Mucosa of descending colon (tissue), 3 donors: ENCODE measurements around the gene GNB1L. TPM values are rescaled to one million over a fixed set of nuclear protein-coding genes. Genes with fewer than 3 reads are reported as not detected.
"Not testable (repeated sequence)": the region's sequence is repeated elsewhere in the genome, so short reads cannot be mapped to it uniquely, and the experiment has no call there.

Experiments
- ATAC-seq: fragments of 200-7000 bp; cut with Tn5 transposase; one replicate; pipeline ENCODE4 v1.9.1; 2020; ENCODE audit warnings: mild to moderate bottlenecking, moderate library complexity
- DNase-seq, 3 donors: peaks; one replicate each; pipeline ENCODE4 v3.0.0-alpha.2; 2020
- H3K36me3 ChIP-seq: fragments of 200-600 bp; one replicate; pipeline ENCODE4 v1.8.0; 2021; ENCODE audit warnings: low read depth, mild to moderate bottlenecking
- H3K4me1 ChIP-seq: fragments of 200-600 bp; one replicate; pipeline ENCODE4 v1.8.0; 2021; ENCODE audit warnings: low read depth, mild to moderate bottlenecking
- H3K4me3 ChIP-seq: fragments of 200-600 bp; one replicate; pipeline ENCODE4 v1.8.0; 2021; ENCODE audit warnings: mild to moderate bottlenecking
- H3K9me3 ChIP-seq: fragments of 200-600 bp; one replicate; pipeline ENCODE4 v1.8.0; 2021; ENCODE audit warnings: mild to moderate bottlenecking
- CTCF ChIP-seq: fragments of 200-600 bp; IDR thresholded peaks from one replicate; pipeline ENCODE4 v1.8.0; 2022; ENCODE audit warnings: antibody characterized with exemption, mild to moderate bottlenecking
- intact Hi-C, 2 donors: fragments of 100-400 bp; cut with DNase I in 1 of 2; cut with micrococcal nuclease in 1 of 2; formaldehyde crosslinking; loops; one replicate each; pipeline versions ENCODE4 v1.11.0 to v1.11.1; 2022; cut with DNase I, micrococcal nuclease
- total RNA-seq, 3 donors: library from RNA; stranded (reverse); fragmentation: NEBNext Ultra II Directional in 2 of 3; extraction: Animal tissue kit (Norgen Biotek cat#: 25700) in 2 of 3; gene quantifications; one replicate each; pipeline versions ENCODE4 v1.2.1 to v1.2.4, GENCODE V29; 2021 to 2023
- donor health status: DM: no; HTN: no; CAD: no; lungs with moderate emphysema.
- donor health status: DM: no; HTN: no; CAD: no.
- donor health status: DM: no; HTN: yes; CAD: no.

Gene GNB1L
- total RNA-seq, 3 donors from 2014 or later = 2.7 to 4.7 (median 3.4) TPM

- Histone ChIP-seq H3K4me3 (no peak overlapping the region), H3K36me3 (no peaks in the 10 kb centered on the region), H3K4me1 (no peaks in the 10 kb centered on the region), H3K9me3 (no peaks in the 10 kb centered on the region)
- ATAC-seq (no peak), DNase-seq (no peak)
- intact Hi-C loops = no loop called here
- TF ChIP-seq CTCF = no peak
Measured at GRCh38 chr22:19793661-19794310, 60.9 kb downstream of the GNB1L start.

DNA sequence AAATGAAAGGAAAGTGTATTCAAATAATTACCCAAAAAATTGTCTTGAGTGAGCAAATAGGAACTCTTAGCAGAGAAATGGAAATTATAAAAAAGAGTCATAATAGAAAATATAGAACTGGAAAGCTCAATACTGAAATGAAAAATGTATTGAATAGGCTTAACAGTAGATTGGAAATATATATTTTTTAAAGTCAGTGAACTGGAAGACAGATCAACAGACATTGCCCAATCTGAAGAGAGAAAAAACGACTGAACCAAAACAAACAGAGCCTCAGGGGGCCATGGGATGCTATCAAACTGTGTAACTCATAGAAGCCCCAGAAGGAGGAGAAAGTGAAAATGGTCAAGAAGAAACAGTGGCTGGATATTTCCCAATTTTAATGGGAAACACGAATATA, 61.5 kb downstream of the GNB1L start:
- H3K9me3 ChIP-seq = no peaks in the 10 kb centered on the region
- TF ChIP-seq CTCF = no peak
- H3K4me1 ChIP-seq = no peaks in the 10 kb centered on the region
- DNase-seq (no peak), ATAC-seq (no peak)
- intact Hi-C loops = no loop called here
- no peak overlapping the region for H3K4me3 ChIP-seq
- no peaks in the 10 kb centered on the region for H3K36me3 ChIP-seq

GRCh38 chr22:19792383-19792896, 62.2 kb downstream of the GNB1L start:
- DNase-seq, H3K4me1 ChIP-seq, H3K4me3 ChIP-seq, intact Hi-C loops, ATAC-seq, H3K36me3 ChIP-seq, H3K9me3 ChIP-seq: not testable (repeated sequence)

DNA sequence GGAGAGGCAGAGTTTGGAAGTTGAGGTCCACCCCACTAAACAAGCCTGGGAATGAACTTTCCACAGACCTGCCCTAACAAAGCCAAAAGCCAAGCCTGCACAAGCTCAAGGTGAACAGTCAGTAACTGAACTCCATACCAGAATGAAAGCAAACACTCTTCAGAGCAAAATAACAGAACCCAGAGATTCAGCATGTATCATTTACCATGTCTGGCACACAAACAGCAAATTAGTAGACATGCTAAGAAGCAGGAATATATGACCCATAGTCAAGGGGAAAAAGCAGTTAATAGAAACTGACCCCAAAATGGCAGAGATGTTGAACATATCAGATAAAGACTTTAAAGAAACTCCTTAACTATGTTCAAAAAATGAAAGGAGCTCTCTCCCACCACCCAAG, 62.8 kb downstream of the GNB1L start:
- Histone ChIP-seq H3K4me3 (no peak overlapping the region), H3K36me3 (no peaks in the 10 kb centered on the region), H3K4me1 (no peaks in the 10 kb centered on the region), H3K9me3 (no peaks in the 10 kb centered on the region)
- DNase-seq (no peak), ATAC-seq (no peak)
- intact Hi-C loops = no loop called here
- TF ChIP-seq CTCF = no peak

- intact Hi-C loops = no loop called here
- DNase-seq (no peak), ATAC-seq (no peak)
- no peaks in the 10 kb centered on the region for H3K9me3 ChIP-seq
- no peak overlapping the region for H3K4me3 ChIP-seq
- no peaks in the 10 kb centered on the region for H3K36me3 ChIP-seq
- TF ChIP-seq CTCF = no peak
- H3K4me1 ChIP-seq = no peaks in the 10 kb centered on the region
Measured at GRCh38 chr22:19791243-19791642, 63.4 kb downstream of the GNB1L start.

GRCh38 chr22:19789828-19790227, 64.8 kb downstream of the GNB1L start:
- no peak overlapping the region for H3K4me3 ChIP-seq
- intact Hi-C loops = no loop called here
- no peak for DNase-seq
- no peak for ATAC-seq
- no peaks in the 10 kb centered on the region for H3K9me3 ChIP-seq
- no peak for TF ChIP-seq CTCF
- H3K36me3 ChIP-seq = no peaks in the 10 kb centered on the region
- no peaks in the 10 kb centered on the region for H3K4me1 ChIP-seq
